OCI-LY7 (cell line): ENCODE results near the gene CAMK2B. TPM values are rescaled to one million over a fixed set of nuclear protein-coding genes. Genes with fewer than 3 reads are reported as not detected.
A peak's percentile ranks its signal among the peaks of the same experiment; 100 is the strongest.

Experiments
- BruUV-seq: library from RNA; stranded (reverse); fragments of 400-500 nt; replicated peaks from 2 replicates; lab custom pipeline; 2021; lab: Mats Ljungman, UMichigan
- CTCF ChIA-PET: fragments of 300-600 bp; sonication (Branson Sonifier 250); formaldehyde crosslinking; loops from one replicate; lab custom pipeline; 2022; ENCODE audit warnings: antibody characterized with exemption; ENCODE audit not compliant: unreplicated experiment; lab: Charles Lee
- POLR2A ChIA-PET: fragments of 300-600 bp; sonication (Branson Sonifier 250); formaldehyde crosslinking; loops from one replicate; lab custom pipeline; 2022; ENCODE audit warnings: antibody characterized with exemption; lab: Charles Lee
- DNase-seq: peaks from one replicate; pipeline ENCODE4 v3.0.0-alpha.2; 2015; ENCODE audit warnings: low spot score
- H2AFZ ChIP-seq: fragments of 200-600 bp; sonication (generic), shearing (Covaris generic); 2 replicates; pipeline ENCODE4 v1.6.1; 2014; ENCODE audit warnings: mild to moderate bottlenecking, antibody characterized with exemption, low read length, moderate library complexity
- H3K27ac ChIP-seq: fragments of 200-600 bp; sonication (generic); 2 replicates; pipeline ENCODE4 v1.5.1; 2014; ENCODE audit warnings: mixed run types, low read depth, mild to moderate bottlenecking, moderate library complexity, low read length, inconsistent platforms; ENCODE audit not compliant: poor library complexity, severe bottlenecking
- H3K36me3 ChIP-seq: fragments of 200-600 bp; sonication (generic); 2 replicates; pipeline ENCODE4 v1.6.1; 2014; ENCODE audit warnings: mild to moderate bottlenecking, antibody characterized with exemption, low read length, moderate library complexity, mixed read lengths; ENCODE audit not compliant: insufficient read depth
- H3K4me1 ChIP-seq: fragments of 200-600 bp; sonication (generic); 2 replicates; pipeline ENCODE4 v1.5.1; 2014; ENCODE audit warnings: mild to moderate bottlenecking, low read length; ENCODE audit not compliant: insufficient read depth, poor library complexity, severe bottlenecking
- H3K4me2 ChIP-seq: fragments of 200-600 bp; sonication (generic); 2 replicates; pipeline ENCODE4 v1.6.1; 2014; ENCODE audit warnings: mild to moderate bottlenecking, low read length
- H3K4me3 ChIP-seq: fragments of 200-600 bp; sonication (generic); 2 replicates; pipeline ENCODE4 v1.5.1; 2014; ENCODE audit warnings: mild to moderate bottlenecking, low read depth, low read length; ENCODE audit not compliant: poor library complexity, severe bottlenecking
- H3K79me2 ChIP-seq: fragments of 200-600 bp; sonication (generic); 2 replicates; pipeline ENCODE4 v1.6.1; 2016; ENCODE audit warnings: low read depth, mild to moderate bottlenecking, low read length, moderate library complexity, mixed read lengths; ENCODE audit not compliant: insufficient read depth
- H3K9me2 ChIP-seq: fragments of 200-600 bp; sonication (generic); 2 replicates; pipeline ENCODE4 v1.6.1; 2016; ENCODE audit warnings: mild to moderate bottlenecking, low read length, mixed read lengths; ENCODE audit not compliant: insufficient read depth
- H3K9me3 ChIP-seq: fragments of 200-600 bp; sonication (generic); 2 replicates; pipeline ENCODE4 v1.6.1; 2014; ENCODE audit warnings: mild to moderate bottlenecking, mixed run types, low read length, mixed read lengths
- H4K20me1 ChIP-seq: fragments of 200-600 bp; sonication (generic); 2 replicates; pipeline ENCODE4 v1.6.1; 2014; ENCODE audit warnings: mild to moderate bottlenecking, antibody characterized with exemption, low read length, moderate library complexity, mixed read lengths; ENCODE audit not compliant: insufficient read depth
- CTCF ChIP-seq: fragments of 200-600 bp; sonication (generic); conservative IDR thresholded peaks from 2 replicates; pipeline ENCODE4 v1.5.1; 2014; ENCODE audit warnings: mild to moderate bottlenecking, antibody characterized with exemption, low read length, moderate library complexity, mixed read lengths
- EZH2phosphoT487 ChIP-seq: fragments of 200-600 bp; sonication (generic); IDR thresholded peaks from 2 replicates; pipeline ENCODE4 v1.6.1; 2018; ENCODE audit warnings: low read depth, borderline replicate concordance, mild to moderate bottlenecking, mixed run types, antibody characterized with exemption, low read length, moderate library complexity, mixed read lengths
- intact Hi-C: fragments of 100-400 bp; cut with micrococcal nuclease; formaldehyde crosslinking; loops from one replicate; pipeline ENCODE4 v1.10.0; 2022; ENCODE audit not compliant: unreplicated experiment
- total RNA-seq, 2 experiments: library from RNA; depleted of rRNA in 1 of 2; stranded (reverse); fragments of >200 nt in 1 of 2; shearing (Covaris generic) in 1 of 2; gene quantifications; 2 replicates each; pipeline ENCODE4 v1.2.3, GENCODE V29; 2014 to 2022

Gene CAMK2B
- total RNA-seq, 2 experiments from 2014 or later, result 0.66 to 1.1 TPM

- TF ChIP-seq EZH2phosphoT487 (no peak), CTCF (no peak)
- H3K27ac ChIP-seq, result no peak overlapping the region
- H4K20me1 ChIP-seq, result no peaks in the 10 kb centered on the region
- ChIA-PET POLR2A (interaction anchor here (0.5 to 0.9 kb wide), 3 partner anchors 22 to 121 kb away, joined by 3 to 4 read pairs (median 3); no protein-coding TSS in a partner anchor), CTCF (interaction anchor here (0.9 to 1.2 kb wide), 2 partner anchors 17 to 277 kb away, joined by 3 to 4 read pairs; no protein-coding TSS in a partner anchor)
- peak overlapping the region; percentile 61; the same call in 1 of the 2 replicates for H2AFZ ChIP-seq
- peaks cover 14% of the 10 kb centered on the region for H3K4me1 ChIP-seq
- peak; percentile 65 for DNase-seq
- H3K4me2 ChIP-seq, result peak overlapping the region; percentile 51
- no peaks in the 10 kb centered on the region for H3K36me3 ChIP-seq
- BruUV-seq, result no TSS peak
- H3K9me2 ChIP-seq, result no peaks in the 10 kb centered on the region
- no peaks in the 10 kb centered on the region for H3K79me2 ChIP-seq
- H3K9me3 ChIP-seq, result no peaks in the 10 kb centered on the region
- intact Hi-C loops, result no loop called here
- no peak overlapping the region for H3K4me3 ChIP-seq
Measured at GRCh38 chr7:44257618-44258422, 67.6 kb downstream of the CAMK2B start.

- Histone ChIP-seq H2AFZ (peak overlapping the region; percentile 61; the same call in 1 of the 2 replicates), H4K20me1 (no peaks in the 10 kb centered on the region), H3K4me3 (no peak overlapping the region), H3K4me2 (no peak overlapping the region; the same call in 1 of the 2 replicates), H3K79me2 (no peaks in the 10 kb centered on the region), H3K36me3 (no peaks in the 10 kb centered on the region), H3K27ac (no peak overlapping the region), H3K9me3 (no peaks in the 10 kb centered on the region), H3K9me2 (no peaks in the 10 kb centered on the region), H3K4me1 (peaks cover 14% of the 10 kb centered on the region)
- no TSS peak for BruUV-seq
- intact Hi-C loops, result no loop called here
- CTCF ChIA-PET, result interaction anchor here (0.6 to 1.2 kb wide), 2 partner anchors 16 to 277 kb away, joined by 3 to 6 read pairs; no protein-coding TSS in a partner anchor
- DNase-seq, result no peak
- POLR2A ChIA-PET, result interaction anchor here (0.5 kb wide), 1 partner anchor 60 kb away, joined by 3 read pairs; no protein-coding TSS in a partner anchor
- no peak for TF ChIP-seq CTCF
- no peak for TF ChIP-seq EZH2phosphoT487
Measured at GRCh38 chr7:44257213-44257612, 68.2 kb downstream of the CAMK2B start.

GRCh38 chr7:44256459-44256858, 68.9 kb downstream of the CAMK2B start:
- Histone ChIP-seq H3K27ac (no peak overlapping the region), H3K36me3 (no peaks in the 10 kb centered on the region), H3K4me2 (no peak overlapping the region), H3K4me1 (peaks cover 14% of the 10 kb centered on the region), H2AFZ (no peak overlapping the region), H3K79me2 (no peaks in the 10 kb centered on the region), H3K4me3 (no peak overlapping the region), H3K9me2 (no peaks in the 10 kb centered on the region), H4K20me1 (no peaks in the 10 kb centered on the region), H3K9me3 (no peaks in the 10 kb centered on the region)
- DNase-seq, result no peak
- ChIA-PET CTCF (interaction anchor here (0.6 kb wide), 1 partner anchor 16 kb away, joined by 6 read pairs; no protein-coding TSS in a partner anchor), POLR2A (no interaction called here)
- intact Hi-C loops, result no loop called here
- TF ChIP-seq EZH2phosphoT487 (no peak), CTCF (no peak)
- no TSS peak for BruUV-seq
